ENCODE data around the gene CRMP1.

DNA sequence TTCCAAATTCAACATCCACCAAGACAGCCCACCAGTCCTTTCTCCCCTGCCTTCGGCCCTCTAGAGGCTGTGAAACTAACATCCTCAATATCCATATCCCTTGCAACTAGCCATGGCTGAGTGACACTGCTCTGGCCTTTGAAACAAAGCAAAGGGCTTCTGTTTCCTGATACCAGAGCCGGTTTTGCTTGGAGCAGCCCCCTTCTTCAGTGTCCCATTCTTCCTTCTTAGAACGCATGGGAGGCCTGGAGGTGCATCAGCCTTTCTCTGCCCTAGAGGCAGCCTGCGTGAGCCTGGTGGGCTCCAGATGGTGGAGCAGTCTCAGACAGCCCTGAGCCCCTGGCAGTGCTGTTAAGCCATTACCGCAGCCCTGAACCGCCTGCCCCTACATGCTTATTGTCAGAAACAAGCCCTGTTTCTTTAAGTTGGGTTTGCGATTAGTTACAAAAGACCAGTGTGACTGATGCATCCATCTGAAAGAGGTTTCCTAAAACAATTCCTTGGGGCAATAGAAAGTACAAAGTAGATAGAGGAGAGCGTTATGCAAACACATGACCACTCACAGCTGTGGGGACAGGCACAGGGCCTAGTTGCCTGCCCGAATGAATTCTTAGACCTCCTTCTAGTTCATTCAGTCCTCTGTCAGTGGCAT, 107.8 kb downstream of the CRMP1 start:
- TF ChIP-seq POLR2A (IDR thresholded peaks at IDR 0.05; ENCODE audit: low read depth) (no peak), EP300 (IDR thresholded peaks at IDR 0.05) (no peak)
- TF ChIP-seq, protein P1, sequence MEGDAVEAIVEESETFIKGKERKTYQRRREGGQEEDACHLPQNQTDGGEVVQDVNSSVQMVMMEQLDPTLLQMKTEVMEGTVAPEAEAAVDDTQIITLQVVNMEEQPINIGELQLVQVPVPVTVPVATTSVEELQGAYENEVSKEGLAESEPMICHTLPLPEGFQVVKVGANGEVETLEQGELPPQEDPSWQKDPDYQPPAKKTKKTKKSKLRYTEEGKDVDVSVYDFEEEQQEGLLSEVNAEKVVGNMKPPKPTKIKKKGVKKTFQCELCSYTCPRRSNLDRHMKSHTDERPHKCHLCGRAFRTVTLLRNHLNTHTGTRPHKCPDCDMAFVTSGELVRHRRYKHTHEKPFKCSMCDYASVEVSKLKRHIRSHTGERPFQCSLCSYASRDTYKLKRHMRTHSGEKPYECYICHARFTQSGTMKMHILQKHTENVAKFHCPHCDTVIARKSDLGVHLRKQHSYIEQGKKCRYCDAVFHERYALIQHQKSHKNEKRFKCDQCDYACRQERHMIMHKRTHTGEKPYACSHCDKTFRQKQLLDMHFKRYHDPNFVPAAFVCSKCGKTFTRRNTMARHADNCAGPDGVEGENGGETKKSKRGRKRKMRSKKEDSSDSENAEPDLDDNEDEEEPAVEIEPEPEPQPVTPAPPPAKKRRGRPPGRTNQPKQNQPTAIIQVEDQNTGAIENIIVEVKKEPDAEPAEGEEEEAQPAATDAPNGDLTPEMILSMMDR (IDR thresholded peaks at IDR 0.05) = no peak

All from esophagus muscularis mucosa (tissue), 4 donors.